Measurements from ENCODE around the gene PHIP. TPM values are rescaled to one million over a fixed set of nuclear protein-coding genes. Genes with fewer than 3 reads are reported as not detected.

The PHIP gene
- total and polyA plus RNA-seq, 2 experiments from 2014 or later, result 48.0 to 65.4 TPM

DNA sequence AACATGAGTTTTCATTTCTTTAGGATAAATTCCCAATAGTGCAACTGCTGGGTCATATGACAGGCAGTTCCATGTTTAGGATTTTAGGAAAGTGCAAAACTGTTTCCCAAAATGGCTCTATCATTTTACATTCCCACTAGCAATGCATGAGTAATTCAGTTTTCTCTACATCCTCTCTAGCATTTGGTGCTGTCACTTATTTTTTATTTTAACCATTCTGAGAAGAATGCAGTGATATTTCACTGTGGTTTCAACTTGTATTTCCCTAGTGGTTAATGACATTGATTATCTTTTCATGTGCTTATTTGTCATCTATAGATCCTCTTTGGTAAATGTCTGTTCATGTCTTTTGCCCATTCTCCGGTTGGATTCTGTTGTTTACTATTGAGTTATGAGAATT, 82.7 kb downstream of the PHIP start (continued):
- TF ChIP-seq, protein P1, sequence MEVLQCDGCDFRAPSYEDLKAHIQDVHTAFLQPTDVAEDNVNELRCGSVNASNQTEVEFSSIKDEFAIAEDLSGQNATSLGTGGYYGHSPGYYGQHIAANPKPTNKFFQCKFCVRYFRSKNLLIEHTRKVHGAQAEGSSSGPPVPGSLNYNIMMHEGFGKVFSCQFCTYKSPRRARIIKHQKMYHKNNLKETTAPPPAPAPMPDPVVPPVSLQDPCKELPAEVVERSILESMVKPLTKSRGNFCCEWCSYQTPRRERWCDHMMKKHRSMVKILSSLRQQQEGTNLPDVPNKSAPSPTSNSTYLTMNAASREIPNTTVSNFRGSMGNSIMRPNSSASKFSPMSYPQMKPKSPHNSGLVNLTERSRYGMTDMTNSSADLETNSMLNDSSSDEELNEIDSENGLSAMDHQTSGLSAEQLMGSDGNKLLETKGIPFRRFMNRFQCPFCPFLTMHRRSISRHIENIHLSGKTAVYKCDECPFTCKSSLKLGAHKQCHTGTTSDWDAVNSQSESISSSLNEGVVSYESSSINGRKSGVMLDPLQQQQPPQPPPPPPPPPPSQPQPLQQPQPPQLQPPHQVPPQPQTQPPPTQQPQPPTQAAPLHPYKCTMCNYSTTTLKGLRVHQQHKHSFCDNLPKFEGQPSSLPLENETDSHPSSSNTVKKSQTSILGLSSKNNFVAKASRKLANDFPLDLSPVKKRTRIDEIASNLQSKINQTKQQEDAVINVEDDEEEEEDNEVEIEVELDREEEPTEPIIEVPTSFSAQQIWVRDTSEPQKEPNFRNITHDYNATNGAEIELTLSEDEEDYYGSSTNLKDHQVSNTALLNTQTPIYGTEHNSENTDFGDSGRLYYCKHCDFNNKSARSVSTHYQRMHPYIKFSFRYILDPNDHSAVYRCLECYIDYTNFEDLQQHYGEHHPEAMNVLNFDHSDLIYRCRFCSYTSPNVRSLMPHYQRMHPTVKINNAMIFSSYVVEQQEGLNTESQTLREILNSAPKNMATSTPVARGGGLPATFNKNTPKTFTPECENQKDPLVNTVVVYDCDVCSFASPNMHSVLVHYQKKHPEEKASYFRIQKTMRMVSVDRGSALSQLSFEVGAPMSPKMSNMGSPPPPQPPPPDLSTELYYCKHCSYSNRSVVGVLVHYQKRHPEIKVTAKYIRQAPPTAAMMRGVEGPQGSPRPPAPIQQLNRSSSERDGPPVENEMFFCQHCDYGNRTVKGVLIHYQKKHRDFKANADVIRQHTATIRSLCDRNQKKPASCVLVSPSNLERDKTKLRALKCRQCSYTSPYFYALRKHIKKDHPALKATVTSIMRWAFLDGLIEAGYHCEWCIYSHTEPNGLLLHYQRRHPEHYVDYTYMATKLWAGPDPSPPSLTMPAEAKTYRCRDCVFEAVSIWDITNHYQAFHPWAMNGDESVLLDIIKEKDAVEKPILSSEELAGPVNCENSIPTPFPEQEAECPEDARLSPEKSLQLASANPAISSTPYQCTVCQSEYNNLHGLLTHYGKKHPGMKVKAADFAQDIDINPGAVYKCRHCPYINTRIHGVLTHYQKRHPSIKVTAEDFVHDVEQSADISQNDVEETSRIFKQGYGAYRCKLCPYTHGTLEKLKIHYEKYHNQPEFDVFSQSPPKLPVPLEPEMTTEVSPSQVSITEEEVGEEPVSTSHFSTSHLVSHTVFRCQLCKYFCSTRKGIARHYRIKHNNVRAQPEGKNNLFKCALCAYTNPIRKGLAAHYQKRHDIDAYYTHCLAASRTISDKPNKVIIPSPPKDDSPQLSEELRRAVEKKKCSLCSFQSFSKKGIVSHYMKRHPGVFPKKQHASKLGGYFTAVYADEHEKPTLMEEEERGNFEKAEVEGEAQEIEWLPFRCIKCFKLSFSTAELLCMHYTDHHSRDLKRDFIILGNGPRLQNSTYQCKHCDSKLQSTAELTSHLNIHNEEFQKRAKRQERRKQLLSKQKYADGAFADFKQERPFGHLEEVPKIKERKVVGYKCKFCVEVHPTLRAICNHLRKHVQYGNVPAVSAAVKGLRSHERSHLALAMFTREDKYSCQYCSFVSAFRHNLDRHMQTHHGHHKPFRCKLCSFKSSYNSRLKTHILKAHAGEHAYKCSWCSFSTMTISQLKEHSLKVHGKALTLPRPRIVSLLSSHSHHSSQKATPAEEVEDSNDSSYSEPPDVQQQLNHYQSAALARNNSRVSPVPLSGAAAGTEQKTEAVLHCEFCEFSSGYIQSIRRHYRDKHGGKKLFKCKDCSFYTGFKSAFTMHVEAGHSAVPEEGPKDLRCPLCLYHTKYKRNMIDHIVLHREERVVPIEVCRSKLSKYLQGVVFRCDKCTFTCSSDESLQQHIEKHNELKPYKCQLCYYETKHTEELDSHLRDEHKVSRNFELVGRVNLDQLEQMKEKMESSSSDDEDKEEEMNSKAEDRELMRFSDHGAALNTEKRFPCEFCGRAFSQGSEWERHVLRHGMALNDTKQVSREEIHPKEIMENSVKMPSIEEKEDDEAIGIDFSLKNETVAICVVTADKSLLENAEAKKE (CRISPR knock-in tag; IDR thresholded peaks at IDR 0.05), result no peak
- no peak for TF ChIP-seq STAT1 (IDR thresholded peaks at IDR 0.05; ENCODE audit: unreplicated experiment)
- no peak for TF ChIP-seq ZNF331 (CRISPR knock-in tag; IDR thresholded peaks at IDR 0.05; ENCODE audit: low read depth)
- TF ChIP-seq NANOG (IDR thresholded peaks at IDR 0.05; ENCODE audit: borderline replicate concordance), result no peak
- no peak for TF ChIP-seq POLR2AphosphoS5 (IDR thresholded peaks at IDR 0.05; ENCODE audit: low read depth)
- TF ChIP-seq CREB1 (CRISPR knock-in tag; IDR thresholded peaks at IDR 0.05; ENCODE audit: low read depth), result no peak
- no peak for TF ChIP-seq EZH2phosphoT487 (IDR thresholded peaks at IDR 0.05; ENCODE audit: unreplicated experiment)
- TF ChIP-seq, protein P2, sequence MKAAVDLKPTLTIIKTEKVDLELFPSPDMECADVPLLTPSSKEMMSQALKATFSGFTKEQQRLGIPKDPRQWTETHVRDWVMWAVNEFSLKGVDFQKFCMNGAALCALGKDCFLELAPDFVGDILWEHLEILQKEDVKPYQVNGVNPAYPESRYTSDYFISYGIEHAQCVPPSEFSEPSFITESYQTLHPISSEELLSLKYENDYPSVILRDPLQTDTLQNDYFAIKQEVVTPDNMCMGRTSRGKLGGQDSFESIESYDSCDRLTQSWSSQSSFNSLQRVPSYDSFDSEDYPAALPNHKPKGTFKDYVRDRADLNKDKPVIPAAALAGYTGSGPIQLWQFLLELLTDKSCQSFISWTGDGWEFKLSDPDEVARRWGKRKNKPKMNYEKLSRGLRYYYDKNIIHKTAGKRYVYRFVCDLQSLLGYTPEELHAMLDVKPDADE (IDR thresholded peaks at IDR 0.05), result no peak

GRCh38 chr6:78993955-78994354, 84.1 kb downstream of the PHIP start:
- H3K9me3 Mint-ChIP-seq, result no peaks in the 10 kb centered on the region
- Histone ChIP-seq H3K36me3 (ENCODE audit: insufficient read depth) (peaks cover 46% of the 10 kb centered on the region), H3K4me3 (no peak overlapping the region), H3K4me2 (no peak overlapping the region), H2AFZ (no peak overlapping the region), H3K27ac (ENCODE audit: low read depth) (no peak overlapping the region), H3K79me2 (replicated peaks; ENCODE audit: insufficient read depth) (no peaks in the 10 kb centered on the region), H3K9me2 (ENCODE audit: insufficient read depth) (no peaks in the 10 kb centered on the region), H3K27me3 (ENCODE audit: insufficient read depth) (no peaks in the 10 kb centered on the region), H4K20me1 (replicated peaks; ENCODE audit: insufficient read depth) (no peaks in the 10 kb centered on the region), H3K4me1 (ENCODE audit: insufficient read depth) (no peaks in the 10 kb centered on the region), H3F3A (replicated peaks; ENCODE audit: low read depth) (no peaks in the 10 kb centered on the region)
- H3K4me3 Mint-ChIP-seq, result no peak overlapping the region
- no peaks in the 10 kb centered on the region for H3K27me3 Mint-ChIP-seq (ENCODE audit: insufficient read depth, low read depth, poor library complexity)
- peaks cover 89% of the 10 kb centered on the region for H3K36me3 Mint-ChIP-seq (ENCODE audit: low read depth)
- DNase-seq (ENCODE audit: low spot score), result no peak
- no peak overlapping the region for H3K27ac Mint-ChIP-seq
- no peaks in the 10 kb centered on the region for H3K4me1 Mint-ChIP-seq
- ATAC-seq, result no peak
- TF ChIP-seq CREB1 (CRISPR knock-in tag; IDR thresholded peaks at IDR 0.05; ENCODE audit: low read depth), result no peak
- TF ChIP-seq, protein P3, sequence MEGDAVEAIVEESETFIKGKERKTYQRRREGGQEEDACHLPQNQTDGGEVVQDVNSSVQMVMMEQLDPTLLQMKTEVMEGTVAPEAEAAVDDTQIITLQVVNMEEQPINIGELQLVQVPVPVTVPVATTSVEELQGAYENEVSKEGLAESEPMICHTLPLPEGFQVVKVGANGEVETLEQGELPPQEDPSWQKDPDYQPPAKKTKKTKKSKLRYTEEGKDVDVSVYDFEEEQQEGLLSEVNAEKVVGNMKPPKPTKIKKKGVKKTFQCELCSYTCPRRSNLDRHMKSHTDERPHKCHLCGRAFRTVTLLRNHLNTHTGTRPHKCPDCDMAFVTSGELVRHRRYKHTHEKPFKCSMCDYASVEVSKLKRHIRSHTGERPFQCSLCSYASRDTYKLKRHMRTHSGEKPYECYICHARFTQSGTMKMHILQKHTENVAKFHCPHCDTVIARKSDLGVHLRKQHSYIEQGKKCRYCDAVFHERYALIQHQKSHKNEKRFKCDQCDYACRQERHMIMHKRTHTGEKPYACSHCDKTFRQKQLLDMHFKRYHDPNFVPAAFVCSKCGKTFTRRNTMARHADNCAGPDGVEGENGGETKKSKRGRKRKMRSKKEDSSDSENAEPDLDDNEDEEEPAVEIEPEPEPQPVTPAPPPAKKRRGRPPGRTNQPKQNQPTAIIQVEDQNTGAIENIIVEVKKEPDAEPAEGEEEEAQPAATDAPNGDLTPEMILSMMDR (conservative IDR thresholded peaks at IDR 0.05; ENCODE audit: low read depth in 2 of 2), result no peak
- no peak for TF ChIP-seq JUNB (IDR thresholded peaks at IDR 0.05; ENCODE audit: unreplicated experiment)
- no peak for TF ChIP-seq POLR2AphosphoS5 (IDR thresholded peaks at IDR 0.05; ENCODE audit: low read depth)
